Occipital lobe (tissue), 2 donors: ENCODE results near the gene PARVB. TPM values are rescaled to one million over a fixed set of nuclear protein-coding genes. Genes with fewer than 3 reads are reported as not detected.

Experiments
- DNase-seq: peaks from one replicate; lab custom pipeline; 2025; lab: John Stamatoyannopoulos, UW
- total RNA-seq: library from RNA; depleted of rRNA; stranded (reverse); fragments of >200 nt; gene quantifications from one replicate; pipeline ENCODE4 v1.2.3, GENCODE V29; 2014

Gene PARVB
- total RNA-seq, 1 donor from 2014 or later, result 5.1 TPM

GRCh38 chr22:44181033-44181911 lies 157.2 kb downstream of the PARVB start:
- DNase-seq, result no peak

- DNase-seq, result no peak
Observed at GRCh38 chr22:44181912-44182587, 157.9 kb downstream of the PARVB start.

- DNase-seq, result no peak
Observed at GRCh38 chr22:44182588-44183286, 158.6 kb downstream of the PARVB start.

DNA sequence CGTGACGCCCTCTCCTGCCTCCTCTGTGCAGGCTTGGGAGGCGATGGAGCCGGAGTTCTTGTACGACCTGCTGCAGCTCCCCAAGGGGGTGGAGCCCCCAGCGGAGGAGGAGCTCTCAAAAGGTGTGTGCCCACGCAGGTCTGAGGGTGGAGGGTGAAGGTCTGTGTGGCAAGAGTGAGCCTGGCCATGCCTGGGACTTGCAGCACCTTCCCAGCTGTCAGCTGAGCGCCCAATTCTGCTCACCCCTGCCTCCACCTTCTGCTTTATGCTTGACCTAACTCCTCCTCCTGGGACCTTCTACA lies 159.1 kb downstream of the PARVB start:
- DNase-seq, result no peak

DNA sequence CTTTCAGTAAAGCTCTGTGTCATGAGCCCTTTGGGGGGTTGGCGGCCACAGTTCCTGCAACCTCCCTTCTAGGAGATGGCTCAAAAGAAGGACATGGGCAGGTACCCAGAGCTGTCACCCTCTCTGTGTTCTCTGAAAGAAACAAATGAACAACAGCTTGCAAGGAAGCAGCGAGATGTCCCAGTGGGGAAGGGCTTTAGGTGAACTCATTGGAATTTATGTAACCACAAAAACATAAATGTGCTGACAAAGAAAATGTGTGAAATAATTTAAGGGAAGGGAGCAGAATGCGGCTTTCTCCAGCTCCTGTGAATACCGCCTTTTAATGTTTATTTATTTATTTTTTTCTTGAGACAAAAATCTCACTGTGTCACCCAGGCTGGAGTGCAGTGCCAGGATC lies 159.9 kb downstream of the PARVB start:
- DNase-seq, result no peak

DNA sequence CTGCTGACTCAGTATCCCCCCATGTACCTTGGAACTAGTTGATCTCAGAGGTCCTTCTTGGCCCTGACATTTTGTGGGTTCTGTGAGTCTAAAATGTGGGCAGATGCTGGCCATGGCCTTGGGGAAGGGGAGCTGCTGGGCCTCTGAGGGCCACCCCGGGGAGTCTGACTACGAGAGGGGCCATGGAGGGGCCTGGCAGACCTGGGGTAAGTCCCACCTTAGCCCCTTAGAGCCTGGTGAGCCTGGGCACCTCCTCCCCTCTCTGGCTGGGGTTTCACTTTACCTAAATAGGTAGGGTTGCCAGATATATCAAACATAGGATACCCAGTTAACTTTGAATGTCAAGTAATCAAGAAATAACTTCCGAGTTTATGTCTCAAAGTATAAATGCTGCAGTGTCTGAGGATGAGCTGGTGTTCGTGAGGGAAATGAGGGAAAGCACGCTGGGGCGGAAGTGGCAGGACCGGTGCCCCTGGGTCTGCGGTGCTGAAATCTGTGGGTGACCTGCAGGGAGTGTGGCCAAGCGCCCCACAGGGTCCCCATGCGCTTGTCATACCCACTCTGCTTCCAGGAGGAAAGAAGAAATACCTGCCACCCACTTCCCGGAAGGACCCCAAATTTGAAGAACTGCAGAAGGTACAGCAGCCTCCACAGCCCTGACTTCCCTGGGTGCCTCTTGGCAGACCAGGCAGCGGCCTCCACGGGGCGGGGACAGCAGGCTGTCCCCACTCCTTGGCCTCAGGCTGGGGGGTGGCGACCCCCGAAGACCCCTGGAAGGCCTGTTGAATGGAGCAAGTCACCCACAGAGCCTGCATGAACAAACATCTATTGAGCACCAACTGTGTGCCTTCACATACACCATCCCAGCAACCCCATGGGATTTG lies 161.4 kb downstream of the PARVB start:
- no peak for DNase-seq

- no peak for DNase-seq
Observed at GRCh38 chr22:44186121-44186510, 162.0 kb downstream of the PARVB start.

DNA sequence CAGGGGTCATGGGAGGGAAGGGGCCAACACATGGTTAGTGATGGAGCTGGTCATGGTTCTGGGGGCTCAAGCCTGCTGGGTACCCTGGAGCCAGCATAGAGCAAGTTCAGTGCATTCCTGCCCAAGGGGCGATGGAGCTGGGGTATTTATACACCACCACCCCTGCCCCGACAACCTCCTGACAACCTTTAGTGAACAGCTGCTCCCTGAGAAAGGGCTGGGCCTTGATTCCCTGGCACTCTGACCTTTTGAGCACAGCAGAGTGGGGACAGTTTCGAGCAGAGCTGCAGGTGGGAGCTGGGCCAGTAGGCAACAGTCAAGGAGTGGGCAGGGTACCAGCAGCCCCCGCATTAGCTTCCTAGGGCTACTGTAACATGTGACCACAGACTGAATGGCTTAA lies 162.6 kb downstream of the PARVB start:
- no peak for DNase-seq

DNA sequence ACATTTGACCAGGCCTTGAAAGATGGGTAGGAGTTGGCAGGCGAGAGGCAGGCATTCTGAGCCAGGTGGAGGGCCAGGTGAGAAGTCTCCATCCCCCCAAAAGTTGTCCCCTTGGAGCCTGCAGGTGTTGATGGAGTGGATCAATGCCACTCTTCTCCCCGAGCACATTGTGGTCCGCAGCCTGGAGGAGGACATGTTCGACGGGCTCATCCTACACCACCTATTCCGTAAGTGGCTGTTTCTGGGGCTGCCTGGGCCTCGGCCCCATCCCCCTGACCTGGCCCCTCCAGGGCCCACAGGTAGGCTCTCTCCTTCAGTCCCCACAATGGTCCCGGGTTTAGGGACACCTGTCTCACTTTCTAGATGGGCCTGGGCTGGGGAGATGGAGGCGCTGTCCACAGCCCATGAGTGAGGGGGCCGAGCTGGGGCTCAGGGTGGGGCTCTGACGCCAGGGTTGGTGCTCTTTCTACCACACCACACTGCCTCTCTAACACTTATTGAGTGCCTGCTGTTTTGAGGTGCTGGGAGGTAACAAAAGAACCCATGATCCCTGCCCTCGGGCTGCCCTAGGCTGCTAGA lies 163.6 kb downstream of the PARVB start:
- no peak for DNase-seq

DNA sequence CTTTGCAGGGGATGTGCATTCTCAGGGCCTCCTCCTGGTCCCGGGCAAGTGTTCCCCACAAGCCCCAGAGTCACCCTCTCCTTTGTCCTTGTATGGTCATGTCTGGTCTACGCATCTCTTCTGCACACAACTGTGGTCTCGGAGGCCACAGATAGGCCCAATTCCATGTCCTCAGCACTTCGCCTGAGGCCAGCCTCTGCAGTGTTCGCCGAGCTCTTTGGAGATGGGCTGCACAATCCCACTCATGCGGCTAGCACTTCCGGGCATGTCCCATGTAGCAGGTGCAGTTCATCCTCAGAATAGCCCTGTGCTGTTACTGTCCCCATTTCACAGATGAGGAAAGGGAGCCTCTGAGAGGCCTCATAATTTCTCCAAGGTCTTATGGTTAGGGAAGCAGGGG lies 164.2 kb downstream of the PARVB start:
- no peak for DNase-seq

DNA sequence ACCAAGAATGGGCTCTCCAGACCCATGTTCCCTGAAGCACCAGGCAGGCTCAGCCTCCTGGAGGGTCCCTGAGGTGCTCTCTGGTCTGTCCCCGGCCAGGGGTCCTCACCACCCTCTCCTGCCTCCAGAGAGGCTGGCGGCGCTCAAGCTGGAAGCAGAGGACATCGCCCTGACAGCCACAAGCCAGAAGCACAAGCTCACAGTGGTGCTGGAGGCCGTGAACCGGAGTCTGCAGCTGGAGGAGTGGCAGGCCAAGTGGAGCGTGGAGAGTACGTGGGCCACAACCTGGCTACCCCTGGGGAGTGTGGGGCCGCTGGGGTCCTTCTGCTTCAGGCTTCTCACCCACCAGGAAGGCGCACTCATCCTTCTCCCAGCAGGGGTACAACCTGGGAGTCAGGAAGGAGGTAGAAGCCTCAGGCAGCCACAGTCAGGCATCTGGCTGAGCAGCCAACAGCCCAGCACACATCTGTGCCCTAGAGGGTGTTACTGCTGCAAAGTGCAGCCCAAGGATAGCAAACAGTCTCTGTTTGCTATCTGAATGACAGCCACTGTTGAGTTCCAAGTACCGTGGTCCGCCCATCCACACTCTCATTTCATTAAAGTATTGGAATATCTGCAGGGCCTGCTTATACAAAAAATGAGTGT lies 165.0 kb downstream of the PARVB start:
- no peak for DNase-seq

GRCh38 chr22:44190381-44190976 lies 166.4 kb downstream of the PARVB start:
- no peak for DNase-seq

DNA sequence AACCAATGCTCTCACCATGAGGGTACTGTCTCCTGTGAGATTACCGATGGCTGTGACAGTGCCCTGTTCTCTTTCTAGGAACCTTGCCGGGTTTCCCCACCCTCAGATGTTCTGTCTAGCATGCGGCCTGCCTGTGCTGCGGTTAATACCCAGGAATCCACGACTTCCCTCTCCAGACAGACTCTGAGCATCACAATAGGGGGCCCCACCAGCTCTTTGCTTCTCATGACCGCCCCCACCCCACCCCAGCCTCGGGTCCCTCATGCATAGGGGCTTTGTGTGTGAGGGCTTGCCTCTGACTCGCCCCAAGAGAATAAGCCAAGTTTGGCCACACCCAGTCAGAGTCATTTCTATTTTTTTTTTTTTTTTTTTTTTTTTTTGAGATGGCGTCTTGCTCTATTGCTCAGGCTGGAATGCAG lies 166.9 kb downstream of the PARVB start:
- DNase-seq, result no peak

DNA sequence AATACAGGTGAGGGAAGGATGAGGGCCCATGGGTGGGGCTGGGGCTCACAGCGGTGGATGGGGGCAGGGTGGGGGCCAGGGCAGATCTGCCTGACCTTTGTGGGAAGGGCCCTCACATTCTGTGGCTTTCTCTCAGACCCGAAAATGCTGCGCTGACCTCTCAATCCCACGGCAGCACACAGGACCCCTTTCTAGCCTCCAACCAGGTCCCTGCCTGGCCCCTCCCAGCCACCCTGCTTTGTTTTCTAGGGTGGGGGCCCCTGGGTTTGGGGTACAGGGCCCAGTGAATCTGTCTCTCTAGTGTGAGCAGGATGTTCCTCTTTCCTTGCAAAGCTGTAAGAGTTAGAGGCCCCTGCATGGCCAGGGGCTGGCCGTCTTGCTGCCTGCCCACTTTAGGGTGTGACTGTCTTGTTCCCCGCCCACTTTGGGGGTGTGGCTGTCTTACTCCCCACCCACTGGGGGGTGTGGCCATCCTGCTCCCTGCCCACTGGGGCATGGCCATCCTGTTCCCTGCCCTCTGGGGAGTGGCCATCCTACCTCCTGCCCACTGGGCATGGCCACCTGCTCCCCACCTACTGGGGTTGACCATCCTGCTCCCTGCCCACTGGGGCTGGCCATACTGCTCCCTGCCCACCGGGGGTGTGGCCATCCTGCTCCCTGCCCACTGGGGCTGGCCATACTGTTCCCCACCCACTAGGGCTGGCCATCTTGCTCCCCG lies 168.2 kb downstream of the PARVB start:
- no peak for DNase-seq

DNA sequence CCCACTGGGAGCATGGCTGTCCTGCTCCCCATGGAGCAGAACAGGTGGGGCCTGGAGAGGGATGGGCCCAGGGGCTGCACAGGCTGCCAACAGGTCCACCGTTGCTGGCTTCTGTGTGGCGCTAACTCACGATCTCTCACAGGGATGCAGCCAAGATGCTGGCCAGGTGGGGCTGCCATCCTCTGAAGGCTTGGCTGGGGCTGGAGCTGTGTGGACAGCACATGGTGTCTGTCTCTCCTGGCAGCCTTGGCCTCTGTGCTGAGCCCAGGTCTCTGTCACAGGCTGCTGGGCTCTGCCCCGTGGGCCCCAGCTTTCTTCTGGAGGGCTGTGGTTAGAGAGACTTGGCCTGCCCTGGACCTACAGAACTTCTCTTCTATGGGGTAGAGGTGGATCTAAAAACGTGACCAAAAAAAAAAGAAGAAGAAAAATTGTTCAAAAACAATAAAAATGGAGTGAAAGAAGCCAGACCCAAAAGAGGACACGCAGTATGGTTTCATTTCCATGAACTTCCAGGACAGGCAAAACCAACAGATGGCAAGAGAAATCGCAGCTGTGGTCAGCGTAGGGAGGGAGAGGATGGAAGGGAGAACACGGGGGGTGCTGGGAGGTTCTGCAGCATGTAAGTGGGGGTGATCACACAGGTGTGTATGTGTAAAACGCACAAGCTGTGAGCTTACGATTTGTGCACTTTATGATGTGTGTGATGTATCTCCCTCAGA lies 168.9 kb downstream of the PARVB start:
- DNase-seq, result no peak

DNA sequence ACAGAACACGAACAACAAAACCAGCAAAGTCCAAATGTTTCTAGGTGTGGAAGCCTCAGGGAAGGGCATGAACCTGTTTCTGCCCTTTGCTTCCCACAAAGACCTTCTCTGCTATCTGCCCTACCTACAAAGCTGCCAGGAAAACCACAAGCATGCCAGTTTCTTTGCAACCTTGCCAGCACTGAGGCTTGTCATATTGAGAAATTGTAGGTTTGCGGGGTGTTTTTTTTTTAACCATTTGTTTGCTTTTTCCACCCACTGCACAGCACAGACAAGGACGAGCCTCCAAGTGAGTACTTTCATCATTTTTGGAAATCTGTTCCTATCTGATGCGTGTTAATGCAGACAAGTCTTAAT lies 169.4 kb downstream of the PARVB start:
- no peak for DNase-seq

DNA sequence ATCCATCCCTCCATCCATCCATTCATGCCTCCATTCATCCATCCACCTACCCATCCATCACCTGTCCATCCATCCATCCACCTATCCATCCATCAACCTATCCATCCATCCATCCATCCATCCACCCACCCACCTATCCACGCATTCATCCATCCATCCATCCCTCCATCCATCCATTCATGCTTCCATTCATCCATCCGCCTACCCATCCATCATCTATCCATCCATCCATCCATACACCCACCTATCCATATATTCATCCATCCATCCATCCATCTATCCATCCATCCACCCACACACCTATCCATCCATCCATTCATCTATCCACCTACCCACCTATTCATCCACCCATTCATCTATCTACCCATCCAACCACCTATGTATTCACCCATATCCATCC lies 170.5 kb downstream of the PARVB start:
- no peak for DNase-seq

- DNase-seq, result no peak
Observed at GRCh38 chr22:44195189-44195871, 171.2 kb downstream of the PARVB start.
